Activated gamma-delta T cell treated with Interleukin-2 at 50 U/mL for 16 hours (primary cell): ENCODE measurements around the gene RTRAF.

Experiments
- DNase-seq: peaks from one replicate; pipeline ENCODE4 v3.0.0-alpha.2; 2020

The RTRAF gene

GRCh38 chr14:52021957-52022600, 32.7 kb downstream of the RTRAF start:
- no peak for DNase-seq

- no peak for DNase-seq
These were observed 34.2 kb downstream of the RTRAF start for GRCh38 chr14:52023518-52023917.

- DNase-seq: no peak
These were observed 36.0 kb downstream of the RTRAF start for GRCh38 chr14:52025310-52025709.

GRCh38 chr14:52026017-52026660, 36.8 kb downstream of the RTRAF start:
- DNase-seq: no peak

- no peak for DNase-seq
These were observed 37.6 kb downstream of the RTRAF start for GRCh38 chr14:52026901-52027300.

GRCh38 chr14:52029881-52030280, 40.5 kb downstream of the RTRAF start:
- no peak for DNase-seq

GRCh38 chr14:52031781-52032180, 42.4 kb downstream of the RTRAF start:
- DNase-seq: no peak

- DNase-seq: no peak
These were observed 43.0 kb downstream of the RTRAF start for GRCh38 chr14:52032204-52032801.

- no peak for DNase-seq
These were observed 43.8 kb downstream of the RTRAF start for GRCh38 chr14:52033101-52033642.

- DNase-seq: no peak
These were observed 49.9 kb downstream of the RTRAF start for GRCh38 chr14:52039124-52039815.

GRCh38 chr14:52040598-52040997, 51.3 kb downstream of the RTRAF start:
- DNase-seq: no peak

- no peak for DNase-seq
These were observed 53.3 kb downstream of the RTRAF start for GRCh38 chr14:52042371-52043289.

GRCh38 chr14:52043690-52044089, 54.3 kb downstream of the RTRAF start:
- DNase-seq: peak; percentile 28

GRCh38 chr14:52044791-52045522, 55.6 kb downstream of the RTRAF start:
- no peak for DNase-seq

- no peak for DNase-seq
These were observed 57.1 kb downstream of the RTRAF start for GRCh38 chr14:52046376-52046917.

- DNase-seq: no peak
These were observed 58.8 kb downstream of the RTRAF start for GRCh38 chr14:52048116-52048515.

- no peak for DNase-seq
These were observed 59.4 kb downstream of the RTRAF start for GRCh38 chr14:52048641-52049204.

- DNase-seq: no peak
These were observed 59.9 kb downstream of the RTRAF start for GRCh38 chr14:52049271-52049670.

GRCh38 chr14:52049721-52050588, 60.6 kb downstream of the RTRAF start:
- DNase-seq: no peak

GRCh38 chr14:52051251-52051650, 61.9 kb downstream of the RTRAF start:
- DNase-seq: no peak
